GM10248 (cell line): ENCODE data around the gene NXPE4.
"Not testable (repeated sequence)": the region's sequence is repeated elsewhere in the genome, so short reads cannot be mapped to it uniquely, and the experiment has no call there.

Experiments used
- CTCF ChIA-PET: fragments of 300-600 bp; sonication (Branson Sonifier 250); formaldehyde crosslinking; extraction: SDS; loops from one replicate; lab custom pipeline; 2021; ENCODE audit warnings: antibody characterized with exemption; lab: Yijun Ruan, JAX
- POLR2A ChIA-PET: fragments of 350-650 bp; sonication (Branson Sonifier 250); formaldehyde crosslinking; extraction: SDS; loops from one replicate; lab custom pipeline; 2020; ENCODE audit warnings: antibody characterized with exemption; lab: Yijun Ruan, JAX
- DNase-seq: peaks from one replicate; pipeline ENCODE4 v3.0.0; 2012; ENCODE audit errors: extremely low spot score
- TF ChIP-seq, protein P1 (sequence below): IDR thresholded peaks from 2 replicates; pipeline ENCODE4 v1.5.1; 2012; ENCODE audit warnings: mild to moderate bottlenecking, low read depth; ENCODE audit errors: extremely low read depth, missing control alignments, control extremely low read depth

The NXPE4 gene

DNA sequence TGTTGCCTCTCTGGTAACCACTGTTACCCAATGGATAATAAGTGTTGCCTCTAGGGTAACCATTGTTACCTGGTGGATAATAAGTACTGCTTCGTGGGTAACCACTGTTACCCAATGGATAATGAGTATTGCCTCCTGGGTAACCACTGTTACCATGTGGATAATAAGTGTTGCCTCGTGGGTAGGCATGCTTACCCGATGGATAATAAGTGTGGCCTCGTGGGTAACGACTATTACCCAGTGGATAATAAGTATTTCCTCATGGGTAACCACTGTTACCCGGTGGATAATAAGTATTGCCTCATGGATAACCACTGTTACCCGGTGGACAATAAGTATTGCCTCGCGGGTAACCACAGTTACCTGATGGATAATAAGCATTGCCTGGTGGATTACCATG, 13.8 kb upstream of the NXPE4 start:
- ChIA-PET POLR2A (no interaction called here), CTCF (no interaction called here)
- no peak for DNase-seq
- TF ChIP-seq, protein P1, sequence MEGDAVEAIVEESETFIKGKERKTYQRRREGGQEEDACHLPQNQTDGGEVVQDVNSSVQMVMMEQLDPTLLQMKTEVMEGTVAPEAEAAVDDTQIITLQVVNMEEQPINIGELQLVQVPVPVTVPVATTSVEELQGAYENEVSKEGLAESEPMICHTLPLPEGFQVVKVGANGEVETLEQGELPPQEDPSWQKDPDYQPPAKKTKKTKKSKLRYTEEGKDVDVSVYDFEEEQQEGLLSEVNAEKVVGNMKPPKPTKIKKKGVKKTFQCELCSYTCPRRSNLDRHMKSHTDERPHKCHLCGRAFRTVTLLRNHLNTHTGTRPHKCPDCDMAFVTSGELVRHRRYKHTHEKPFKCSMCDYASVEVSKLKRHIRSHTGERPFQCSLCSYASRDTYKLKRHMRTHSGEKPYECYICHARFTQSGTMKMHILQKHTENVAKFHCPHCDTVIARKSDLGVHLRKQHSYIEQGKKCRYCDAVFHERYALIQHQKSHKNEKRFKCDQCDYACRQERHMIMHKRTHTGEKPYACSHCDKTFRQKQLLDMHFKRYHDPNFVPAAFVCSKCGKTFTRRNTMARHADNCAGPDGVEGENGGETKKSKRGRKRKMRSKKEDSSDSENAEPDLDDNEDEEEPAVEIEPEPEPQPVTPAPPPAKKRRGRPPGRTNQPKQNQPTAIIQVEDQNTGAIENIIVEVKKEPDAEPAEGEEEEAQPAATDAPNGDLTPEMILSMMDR: no peak

DNA sequence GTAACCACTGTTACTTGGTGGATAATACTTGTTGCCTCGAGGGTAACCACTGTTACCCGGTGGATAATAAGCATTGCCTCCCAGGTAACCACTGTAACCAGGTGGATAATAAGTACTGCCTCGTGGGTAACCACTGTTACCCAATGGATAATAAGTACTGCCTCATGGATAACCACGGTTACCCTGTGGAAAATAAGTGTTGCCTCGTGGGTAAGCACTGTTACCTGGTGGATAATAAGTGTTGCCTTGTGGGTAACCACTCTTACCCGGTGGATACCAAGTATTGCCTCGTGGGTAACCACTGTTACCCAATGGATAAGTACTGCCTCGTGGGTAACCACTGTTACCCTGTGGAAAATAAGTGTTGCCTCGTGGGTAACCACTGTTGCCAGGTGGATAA, 13.0 kb upstream of the NXPE4 start:
- CTCF ChIA-PET, POLR2A ChIA-PET, DNase-seq: not testable (repeated sequence)

DNA sequence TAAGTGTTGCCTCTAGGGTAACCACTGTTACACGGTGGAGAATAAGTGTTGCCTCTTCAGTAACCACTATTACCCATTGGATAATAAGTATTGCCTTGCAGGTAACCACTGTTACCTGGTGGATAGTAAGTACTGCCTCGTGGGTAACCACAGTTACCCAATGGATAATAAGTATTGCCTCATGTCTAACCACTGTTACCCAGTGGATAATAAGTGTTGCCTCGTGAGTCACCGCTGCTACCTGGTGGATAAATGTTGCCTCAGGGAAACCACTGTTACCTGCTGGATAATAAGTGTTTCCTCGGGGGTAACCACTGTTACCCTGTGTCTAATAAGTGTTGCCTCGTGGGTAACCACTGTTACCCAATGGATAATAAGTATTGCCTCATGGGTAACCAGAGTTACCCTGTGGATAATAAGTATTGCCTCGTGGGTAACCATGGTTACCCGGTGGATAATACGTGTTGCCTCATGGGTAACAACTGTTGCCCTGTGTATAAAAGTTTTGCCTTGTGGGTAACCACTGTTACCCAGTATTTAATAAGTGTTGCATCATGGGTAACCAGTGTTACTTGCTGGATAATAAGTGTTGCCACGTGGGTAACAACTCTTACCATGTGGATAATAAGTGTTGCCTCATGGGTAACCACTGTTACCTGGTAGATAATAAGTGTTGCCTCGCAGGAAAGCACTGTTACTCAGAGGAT, 12.3 kb upstream of the NXPE4 start:
- TF ChIP-seq, protein P1: no peak
- no peak for DNase-seq
- ChIA-PET CTCF (no interaction called here), POLR2A (no interaction called here)

DNA sequence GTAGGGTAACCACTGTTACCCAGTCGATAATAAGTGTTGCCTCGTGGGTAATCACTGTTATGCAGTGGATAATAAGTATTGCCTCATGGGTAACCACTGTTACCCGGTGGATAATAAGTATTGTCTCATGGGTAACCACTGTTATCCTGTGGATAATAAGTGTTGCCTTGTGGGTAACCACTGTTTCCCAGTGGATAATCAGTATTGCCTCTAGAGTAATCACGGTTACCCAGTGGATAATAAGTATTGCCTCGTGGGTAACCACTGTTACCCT, 11.2 kb upstream of the NXPE4 start:
- CTCF ChIA-PET, DNase-seq, POLR2A ChIA-PET: not testable (repeated sequence)

DNA sequence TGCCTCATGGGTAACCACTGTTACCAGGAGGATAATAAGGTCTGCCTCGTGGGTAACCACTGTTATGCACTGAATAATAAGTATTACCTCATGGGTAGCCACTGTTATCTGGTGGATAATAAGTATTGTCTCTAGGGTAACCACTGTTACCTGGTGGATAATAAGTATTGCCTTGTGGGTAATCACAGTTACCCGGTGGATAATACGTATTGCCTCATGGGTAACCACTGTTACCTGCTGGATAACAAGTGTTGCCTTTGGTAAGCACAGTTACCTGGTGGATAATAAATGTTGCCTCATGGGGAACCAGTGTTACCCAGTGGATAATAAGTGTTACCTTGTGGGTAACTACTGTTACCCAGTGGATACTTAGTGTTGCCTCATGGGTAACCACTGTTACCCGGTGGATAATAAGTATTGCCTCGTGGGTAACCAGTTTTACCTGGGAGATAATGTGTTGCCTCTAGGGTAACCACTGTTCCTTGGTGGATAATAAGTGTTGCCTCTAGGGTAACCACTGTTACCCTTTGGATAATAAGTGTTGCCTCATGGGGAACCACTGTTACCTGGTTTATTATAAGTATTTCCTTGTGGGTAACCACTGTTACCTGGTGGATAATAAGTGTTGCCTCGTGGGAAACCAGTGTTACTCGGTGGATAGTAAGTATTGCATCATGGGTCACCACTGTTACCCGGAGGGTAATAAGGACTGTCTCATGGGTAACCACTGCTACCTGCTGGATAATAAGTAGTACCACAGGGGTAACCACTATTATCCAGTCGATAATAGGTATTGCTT, 10.6 kb upstream of the NXPE4 start:
- TF ChIP-seq, protein P1: no peak
- POLR2A ChIA-PET: no interaction called here
- CTCF ChIA-PET: no interaction called here
- DNase-seq: no peak

DNA sequence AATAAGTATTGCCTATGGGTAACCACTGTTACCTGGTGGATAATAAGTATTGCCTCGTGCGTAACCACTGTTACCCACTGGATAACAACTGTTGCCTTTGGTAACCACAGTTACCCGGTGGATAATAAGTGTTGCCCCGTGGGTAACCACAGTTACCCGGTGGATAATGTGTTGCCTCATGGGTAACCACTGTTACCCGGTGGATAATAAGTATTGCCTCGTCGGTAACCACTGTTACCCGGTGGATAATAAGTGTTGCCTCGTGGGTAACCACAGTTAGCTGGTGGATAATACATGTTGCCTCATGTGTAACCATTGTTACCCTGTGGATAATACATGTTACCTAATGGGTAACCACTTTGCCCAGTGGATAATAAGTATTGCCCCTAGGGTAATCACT, 9.8 kb upstream of the NXPE4 start:
- POLR2A ChIA-PET: no interaction called here
- CTCF ChIA-PET: no interaction called here

DNA sequence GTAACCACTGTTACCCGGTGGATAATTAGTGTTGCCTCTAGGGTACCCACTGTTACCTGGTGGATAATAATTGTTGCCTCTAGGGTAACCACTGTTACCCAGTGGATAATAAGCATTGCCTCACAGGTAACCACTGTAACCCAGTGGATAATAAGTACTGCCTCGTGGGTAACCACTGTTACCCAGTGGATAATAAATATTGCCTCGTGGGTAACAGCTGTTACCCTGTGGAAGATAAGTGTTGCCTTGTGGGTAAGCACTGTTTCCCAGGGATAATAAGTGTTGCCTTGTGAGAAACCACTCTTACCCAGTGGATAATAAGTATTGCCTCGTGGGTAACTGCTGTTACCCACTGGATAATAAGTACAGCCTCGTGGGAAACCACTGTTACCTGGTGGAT, 9.3 kb upstream of the NXPE4 start:
- no peak for DNase-seq
- TF ChIP-seq, protein P1: no peak
- ChIA-PET CTCF (no interaction called here), POLR2A (no interaction called here)

More for the DNA sequence above, 9.8 kb upstream of the NXPE4 start:
- DNase-seq: no peak
- TF ChIP-seq, protein P1: no peak
